Measurements from ENCODE around the gene GRPEL2. TPM values are rescaled to one million over a fixed set of nuclear protein-coding genes. Genes with fewer than 3 reads are reported as not detected.

GRPEL2 gene
- polyA plus RNA-seq, 1 donor = 23.1 TPM

DNA sequence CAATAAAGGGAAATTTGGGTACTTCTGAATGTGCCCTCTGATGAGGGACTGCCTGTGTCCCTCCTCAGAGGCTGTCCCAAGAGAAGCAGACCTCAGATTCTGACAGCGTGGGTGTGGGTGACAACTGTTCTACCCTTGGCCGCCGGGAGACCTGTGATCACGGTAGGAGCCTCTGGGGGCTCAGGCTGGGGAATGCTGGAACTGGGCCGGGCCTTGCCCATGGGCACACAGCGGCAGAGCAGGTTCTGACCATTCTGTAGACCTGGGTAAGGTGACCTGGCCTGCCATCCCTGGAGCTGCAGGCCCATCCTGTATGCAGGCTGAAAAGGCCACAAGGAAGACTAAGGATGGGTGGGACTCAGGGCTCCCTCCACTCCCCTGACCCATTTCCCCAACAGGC lies 29.5 kb upstream of the GRPEL2 start:
- no peak for DNase-seq

- DNase-seq = peak; percentile 60
Observed at GRCh38 chr5:149317281-149318048, 27.8 kb upstream of the GRPEL2 start.

- DNase-seq = no peak
Observed at GRCh38 chr5:149319174-149319573, 26.1 kb upstream of the GRPEL2 start.

- DNase-seq = peak; percentile 91
Observed at GRCh38 chr5:149320791-149321330, 24.4 kb upstream of the GRPEL2 start.

DNA sequence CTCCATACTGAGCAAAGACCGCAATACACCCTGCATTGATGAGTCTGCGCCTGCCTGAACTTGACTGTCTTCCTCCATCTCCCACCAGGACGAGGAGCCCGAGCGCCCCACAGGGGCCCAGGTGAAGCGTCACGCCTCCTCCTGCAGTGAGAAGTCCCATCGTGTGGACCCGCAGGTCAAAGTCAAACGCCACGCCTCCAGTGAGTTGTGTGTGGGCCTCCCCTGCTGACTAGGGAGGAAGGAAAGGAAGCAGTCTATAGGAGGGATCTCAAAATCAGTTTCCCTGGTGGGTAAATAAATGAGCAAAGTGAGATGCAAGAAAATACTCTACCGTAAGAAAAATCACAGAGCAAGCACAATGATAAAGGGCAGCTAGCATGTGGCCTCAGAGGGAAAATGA lies 22.8 kb upstream of the GRPEL2 start:
- no peak for DNase-seq

DNA sequence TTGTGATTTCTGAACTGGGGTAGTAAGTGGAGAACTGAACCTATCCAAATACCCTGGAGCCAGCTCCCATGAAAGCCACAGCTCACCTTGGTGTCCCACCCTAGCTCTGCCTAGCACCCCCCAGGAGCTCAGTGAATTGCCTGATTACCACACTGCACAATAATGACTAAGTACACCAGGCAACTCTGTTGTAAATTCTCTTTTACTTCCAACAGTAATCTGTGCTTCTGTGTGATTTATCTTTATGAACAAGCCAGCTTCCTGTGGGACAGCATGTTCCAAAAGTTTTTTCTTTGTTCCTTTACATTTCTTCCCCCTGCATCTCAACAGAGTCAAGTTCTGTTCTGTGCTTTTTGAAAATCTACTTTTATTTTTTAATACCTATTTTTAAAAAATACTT lies 22.1 kb upstream of the GRPEL2 start:
- no peak for DNase-seq

DNA sequence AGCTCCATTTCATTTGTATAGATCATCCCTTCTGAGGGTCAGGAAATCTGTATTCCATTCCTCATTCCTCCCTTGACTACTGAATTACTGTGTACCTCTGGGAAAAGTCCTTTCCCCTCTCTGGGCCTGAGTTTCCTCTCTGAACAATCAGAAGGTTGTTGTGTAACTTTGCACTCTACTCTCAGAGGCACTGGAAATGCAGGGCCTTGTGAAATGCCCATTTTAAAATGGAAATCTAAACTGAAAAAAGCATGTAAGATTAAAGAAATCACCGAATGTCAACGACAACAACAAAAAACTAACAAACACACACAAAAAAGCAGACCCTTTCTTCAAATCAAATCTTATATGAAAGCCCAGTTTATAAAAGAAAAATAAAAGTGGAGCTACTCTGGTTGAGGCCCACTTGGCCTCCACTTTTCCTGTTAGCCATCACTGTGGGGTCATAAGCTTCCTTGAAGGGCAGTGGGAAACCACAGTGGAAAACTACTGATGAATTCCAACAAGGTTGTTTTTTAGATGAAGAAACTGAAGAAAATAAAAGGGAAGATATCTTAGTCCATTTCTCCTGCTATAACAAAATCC lies 21.6 kb upstream of the GRPEL2 start:
- no peak for DNase-seq

- DNase-seq = no peak
Observed at GRCh38 chr5:149324641-149325040, 20.7 kb upstream of the GRPEL2 start.

DNA sequence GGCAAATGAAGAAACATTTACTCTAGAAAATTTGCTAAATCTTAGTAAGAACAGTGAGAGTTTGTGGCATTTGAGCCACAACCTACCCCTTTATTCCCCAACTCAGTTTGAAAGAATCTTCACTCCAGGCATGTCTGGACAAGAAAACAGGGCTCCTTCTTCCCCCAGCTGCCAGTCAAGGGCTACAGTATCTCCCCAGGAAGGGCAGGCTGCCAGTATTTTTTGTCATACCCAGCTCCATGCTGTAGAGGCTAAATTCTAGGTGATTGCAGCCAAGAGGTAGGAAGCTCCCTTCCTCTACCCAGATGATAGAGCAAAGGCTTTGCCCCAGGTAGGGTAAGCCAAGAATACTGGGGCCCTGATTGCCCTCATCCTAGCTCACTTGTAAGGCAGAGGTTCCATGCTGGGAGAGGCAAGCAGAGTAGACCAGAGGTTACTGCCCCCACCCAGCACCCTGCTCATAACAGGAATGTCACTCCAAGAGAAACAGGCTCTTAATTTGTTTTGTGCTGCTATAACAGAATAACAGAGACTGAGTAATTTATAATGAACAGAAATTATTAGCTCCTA lies 20.0 kb upstream of the GRPEL2 start:
- no peak for DNase-seq

- DNase-seq = no peak
Observed at GRCh38 chr5:149325894-149326293, 19.4 kb upstream of the GRPEL2 start.

DNA sequence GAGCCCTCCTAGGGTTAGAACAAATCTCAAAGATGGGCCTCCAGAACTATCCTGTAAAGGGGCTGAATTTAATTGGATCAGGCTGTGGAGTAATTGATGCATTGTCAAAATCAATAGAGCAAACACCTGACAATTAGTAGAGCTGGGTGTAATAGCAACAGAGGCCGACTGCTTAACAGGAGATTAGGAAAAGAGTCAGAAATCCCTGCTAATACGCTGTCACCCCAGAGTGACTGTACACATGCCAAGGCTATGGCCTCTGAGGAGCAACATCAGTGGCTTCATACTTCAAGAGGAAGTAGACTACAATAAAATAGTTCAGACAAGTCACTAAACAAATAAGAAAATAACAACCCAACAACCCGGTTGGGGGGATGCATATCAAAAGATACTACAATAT lies 18.7 kb upstream of the GRPEL2 start:
- DNase-seq = no peak

DNA sequence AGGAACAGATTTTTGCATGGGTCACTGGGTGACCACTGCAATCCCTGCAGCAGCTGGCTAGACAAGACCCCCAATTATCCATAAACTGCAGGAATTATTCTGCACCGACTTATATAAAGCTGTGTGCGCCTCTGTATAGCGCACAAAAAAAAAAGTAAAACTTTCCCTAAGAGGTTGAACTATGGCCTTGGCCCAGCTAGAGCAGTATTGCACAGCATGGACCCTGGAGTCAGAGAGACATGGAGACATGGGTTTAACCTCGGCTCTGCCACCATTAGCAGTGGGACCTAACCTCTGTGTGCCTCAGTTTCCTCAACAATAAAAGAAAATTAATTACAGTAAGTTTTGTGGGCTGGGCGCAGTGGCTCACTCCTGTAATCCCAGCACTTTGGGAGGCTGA lies 17.1 kb upstream of the GRPEL2 start:
- DNase-seq = no peak

GRCh38 chr5:149333711-149334443 lies 11.4 kb upstream of the GRPEL2 start:
- no peak for DNase-seq

DNA sequence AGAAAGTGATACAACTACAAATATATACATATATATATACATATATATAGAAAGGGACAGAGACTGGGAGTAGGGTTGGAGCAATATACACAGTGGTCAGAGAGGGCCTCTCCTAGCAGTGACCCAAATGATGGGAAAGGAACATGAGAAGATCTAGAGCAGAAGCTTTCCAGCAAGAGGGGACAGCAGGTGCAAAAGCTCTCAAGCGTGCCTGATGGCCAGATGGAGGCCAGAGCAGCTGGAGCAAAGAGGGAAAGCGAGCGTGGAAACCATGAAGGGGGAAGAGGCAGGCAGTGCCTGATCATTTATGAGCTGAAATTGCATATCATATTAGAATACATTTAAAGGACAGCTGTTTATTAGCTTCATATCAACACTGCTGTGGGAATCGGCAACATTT lies 7.6 kb upstream of the GRPEL2 start:
- no peak for DNase-seq

GRCh38 chr5:149338364-149338763 lies 6.9 kb upstream of the GRPEL2 start:
- DNase-seq = no peak

DNA sequence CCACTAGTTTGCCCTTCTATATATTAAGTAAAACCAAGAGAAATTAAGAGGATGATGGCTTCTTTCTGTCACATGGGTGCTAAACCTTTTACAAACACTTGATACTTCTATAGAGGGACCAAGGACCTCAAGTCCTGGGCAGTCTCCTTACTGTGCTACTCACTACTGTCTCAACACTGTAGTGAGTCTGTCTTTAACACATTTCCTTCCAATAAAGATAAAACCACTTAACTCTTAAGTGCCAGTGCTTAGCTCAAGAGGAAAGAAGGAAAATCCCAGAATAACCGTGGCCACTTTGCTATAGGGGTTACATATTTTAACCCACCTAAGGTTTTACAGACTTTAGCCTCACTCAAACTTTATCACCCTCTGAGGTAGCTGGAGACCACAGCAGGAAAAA lies 4.4 kb upstream of the GRPEL2 start:
- no peak for DNase-seq

DNA sequence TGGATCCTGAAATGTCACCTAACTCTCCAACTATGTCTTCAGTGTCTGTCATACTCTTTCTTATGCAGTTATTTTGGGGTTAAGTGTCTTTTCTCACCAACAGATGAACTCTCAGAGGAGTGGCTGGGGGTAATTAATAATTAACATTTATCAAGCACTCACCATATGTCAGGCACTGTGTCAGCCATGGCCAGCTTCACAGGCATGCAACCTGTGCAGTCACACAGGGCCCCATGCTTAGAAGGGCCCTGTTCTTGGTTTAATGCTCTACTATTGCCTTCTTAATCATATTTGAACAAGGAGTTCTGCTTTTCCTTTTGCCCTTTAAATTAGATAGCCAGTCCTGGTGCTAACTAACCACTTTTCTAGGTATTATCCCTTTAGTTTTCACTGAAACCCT lies 3.4 kb upstream of the GRPEL2 start:
- no peak for DNase-seq

DNA sequence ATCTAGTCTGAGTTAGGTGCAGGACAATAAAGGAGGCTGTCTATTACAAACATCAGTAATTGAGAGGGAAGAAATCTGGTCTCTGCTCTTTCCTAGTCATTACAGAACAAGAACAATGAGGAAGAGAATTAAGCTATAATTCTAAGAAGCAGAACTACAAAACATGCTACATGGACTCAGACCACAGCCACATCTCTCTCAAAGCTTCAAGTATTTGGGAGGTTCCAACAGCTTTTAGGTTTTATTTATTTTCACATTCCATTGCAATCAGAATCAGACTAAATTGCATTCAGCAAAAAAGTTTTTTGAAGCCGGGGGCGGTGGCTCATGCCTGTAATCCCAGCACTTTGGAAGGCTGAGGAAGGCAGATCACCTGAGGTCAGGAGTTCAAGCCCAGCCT lies 1.1 kb upstream of the GRPEL2 start:
- no peak for DNase-seq

- DNase-seq = no peak
Observed at GRCh38 chr5:149345892-149346222, 558 bp downstream of the GRPEL2 start.

GRCh38 chr5:149348518-149348917 lies 3.2 kb downstream of the GRPEL2 start:
- DNase-seq = no peak

DNA sequence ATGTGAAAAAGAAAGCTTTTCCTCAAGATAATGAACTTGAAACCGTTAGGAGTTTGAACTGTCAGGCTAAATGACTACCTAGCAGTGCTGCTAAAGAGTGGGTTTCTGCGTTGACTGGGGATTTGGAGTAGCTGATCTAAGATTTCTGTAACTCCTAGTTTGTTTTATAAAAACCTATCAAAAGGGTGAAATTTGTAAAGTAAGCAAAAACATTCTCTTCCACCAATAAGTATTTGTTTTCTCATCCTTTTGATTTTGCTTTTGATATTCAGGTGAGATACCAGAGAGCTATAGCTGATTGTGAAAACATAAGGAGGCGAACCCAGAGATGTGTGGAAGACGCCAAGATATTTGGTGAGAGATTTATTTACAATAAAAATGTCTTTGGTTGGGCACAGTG lies 4.1 kb downstream of the GRPEL2 start:
- no peak for DNase-seq

GRCh38 chr5:149352169-149352568 lies 6.9 kb downstream of the GRPEL2 start:
- no peak for DNase-seq

- no peak for DNase-seq
Observed at GRCh38 chr5:149353911-149354310, 8.6 kb downstream of the GRPEL2 start.

All from left kidney (tissue), 2 donors.